IMR-90 (cell line): ENCODE data around the gene C10orf71. TPM values are rescaled to one million over a fixed set of nuclear protein-coding genes. Genes with fewer than 3 reads are reported as not detected.

Experiments
- ATAC-seq: fragments of 200-7000 bp; cut with Tn5 transposase; 2 replicates; pipeline ENCODE4 v1.9.1; 2020; ENCODE audit warnings: low read depth, mild to moderate bottlenecking, moderate library complexity
- BruUV-seq: library from RNA; stranded (reverse); fragments of 400-500 nt; replicated peaks from 2 replicates; lab custom pipeline; 2021; lab: Mats Ljungman, UMichigan
- CTCF ChIA-PET: fragments of 300-600 bp; formaldehyde crosslinking; extraction: SDS; loops from one replicate; lab custom pipeline; 2021; ENCODE audit warnings: antibody characterized with exemption; lab: Yijun Ruan, JAX
- POLR2A ChIA-PET: fragments of 300-600 bp; sonication (Branson Sonifier 250); formaldehyde crosslinking; loops from one replicate; lab custom pipeline; 2022; ENCODE audit warnings: antibody characterized with exemption; ENCODE audit not compliant: unreplicated experiment; lab: Charles Lee
- DNase-seq: peaks from one replicate; pipeline ENCODE4 v3.0.0; 2013
- H2AFZ ChIP-seq: replicated peaks from 2 replicates; pipeline ENCODE3; 2013; ENCODE audit warnings: low read length, mild to moderate bottlenecking; ENCODE audit not compliant: poor library complexity
- H2AK5ac ChIP-seq: 2 replicates; pipeline ENCODE4 v1.6.1; 2013; ENCODE audit warnings: low read depth, low read length, inconsistent platforms
- H2AK9ac ChIP-seq: replicated peaks from 2 replicates; pipeline ENCODE3; 2013; ENCODE audit warnings: mild to moderate bottlenecking, low read depth, low read length, moderate library complexity; ENCODE audit not compliant: poor library complexity
- H2BK120ac ChIP-seq: 2 replicates; pipeline ENCODE4 v1.6.1; 2013; ENCODE audit warnings: low read depth, low read length, inconsistent platforms
- H2BK15ac ChIP-seq: 3 replicates; pipeline ENCODE4 v1.6.1; 2013; ENCODE audit warnings: low read depth, low read length, inconsistent platforms
- H2BK20ac ChIP-seq: 2 replicates; pipeline ENCODE4 v1.6.1; 2013; ENCODE audit warnings: low read depth, mild to moderate bottlenecking, inconsistent platforms, low read length, moderate library complexity
- H2BK5ac ChIP-seq: 2 replicates; pipeline ENCODE4 v1.6.1; 2013; ENCODE audit warnings: mild to moderate bottlenecking, low read depth, low read length, inconsistent platforms; ENCODE audit not compliant: poor library complexity, severe bottlenecking
- H3K14ac ChIP-seq: replicated peaks from 2 replicates; pipeline ENCODE4 v1.6.1; 2013; ENCODE audit warnings: low read depth, low read length, inconsistent platforms
- H3K18ac ChIP-seq: 2 replicates; pipeline ENCODE4 v1.6.1; 2013; ENCODE audit warnings: low read depth, low read length, control low read depth
- H3K23ac ChIP-seq: 2 replicates; pipeline ENCODE4 v1.6.1; 2013; ENCODE audit warnings: low read depth, low read length, inconsistent platforms
- H3K27ac ChIP-seq: 2 replicates; pipeline ENCODE4 v1.5.1; 2013; ENCODE audit warnings: mild to moderate bottlenecking, control low read depth, low read length; ENCODE audit not compliant: insufficient read depth
- H3K27me3 ChIP-seq: 2 replicates; pipeline ENCODE4 v1.6.1; 2013; ENCODE audit warnings: low read length; ENCODE audit not compliant: control insufficient read depth, insufficient read depth
- H3K36me3 ChIP-seq: 2 replicates; pipeline ENCODE4 v1.6.1; 2013; ENCODE audit warnings: low read length, mixed read lengths; ENCODE audit not compliant: control insufficient read depth, insufficient read depth
- H3K4ac ChIP-seq: 2 replicates; pipeline ENCODE4 v1.6.1; 2013; ENCODE audit warnings: low read depth, low read length, inconsistent platforms
- H3K4me1 ChIP-seq: 2 replicates; pipeline ENCODE4 v1.6.1; 2013; ENCODE audit warnings: low read length, mixed read lengths; ENCODE audit not compliant: control insufficient read depth, insufficient read depth
- H3K4me2 ChIP-seq: 2 replicates; pipeline ENCODE4 v1.6.1; 2013; ENCODE audit warnings: low read depth, mild to moderate bottlenecking, control low read depth, low read length, moderate library complexity
- H3K4me3 ChIP-seq: 2 replicates; pipeline ENCODE4 v1.5.1; 2013; ENCODE audit warnings: low read depth, mild to moderate bottlenecking, control low read depth, low read length, moderate library complexity; ENCODE audit not compliant: insufficient read depth
- H3K56ac ChIP-seq: 2 replicates; pipeline ENCODE4 v1.6.1; 2013; ENCODE audit warnings: low read length, inconsistent platforms; ENCODE audit not compliant: insufficient read depth; ENCODE audit errors: extremely low read depth
- H3K79me1 ChIP-seq, 2 experiments: 2 replicates each; pipeline ENCODE4 v1.6.1; 2013; ENCODE audit warnings: low read length in 2 of 2, inconsistent platforms in 1 of 2, low read depth in 1 of 2
- H3K9ac ChIP-seq: 2 replicates; pipeline ENCODE4 v1.6.1; 2013; ENCODE audit warnings: low read depth, low read length, control low read depth
- H3K9me1 ChIP-seq: 2 replicates; pipeline ENCODE4 v1.6.1; 2013; ENCODE audit warnings: low read length, inconsistent platforms; ENCODE audit not compliant: insufficient read depth
- H3K9me3 ChIP-seq: 2 replicates; pipeline ENCODE4 v1.6.1; 2013; ENCODE audit warnings: low read length; ENCODE audit not compliant: control insufficient read depth, insufficient read depth
- H4K20me1 ChIP-seq: 2 replicates; pipeline ENCODE4 v1.6.1; 2013; ENCODE audit warnings: low read length, inconsistent platforms; ENCODE audit not compliant: insufficient read depth
- H4K5ac ChIP-seq: 2 replicates; pipeline ENCODE4 v1.6.1; 2013; ENCODE audit warnings: mild to moderate bottlenecking, low read depth, low read length, control low read depth
- H4K8ac ChIP-seq, 2 experiments: 2 replicates each; pipeline ENCODE4 v1.6.1; 2013; ENCODE audit warnings: low read depth in 2 of 2, low read length in 2 of 2, control low read depth in 1 of 2, inconsistent platforms in 1 of 2
- H4K91ac ChIP-seq: 2 replicates; pipeline ENCODE4 v1.6.1; 2013; ENCODE audit warnings: low read depth, low read length, inconsistent platforms; ENCODE audit not compliant: insufficient read depth
- BHLHE40 ChIP-seq: fragments of 150-350 bp; IDR thresholded peaks from 2 replicates; pipeline ENCODE4 v1.6.1; 2016; ENCODE audit warnings: mild to moderate bottlenecking, low read depth, low read length
- CEBPB ChIP-seq: IDR thresholded peaks from 2 replicates; pipeline ENCODE4 v1.6.1; 2012; ENCODE audit warnings: low read depth, low read length, improper control_type of control experiment
- CHD1 ChIP-seq: IDR thresholded peaks from 2 replicates; pipeline ENCODE4 v1.6.1; 2012; ENCODE audit warnings: low read depth, low read length, improper control_type of control experiment
- CTCF ChIP-seq: conservative IDR thresholded peaks from 2 replicates; pipeline ENCODE4 v1.5.1; 2012; ENCODE audit warnings: mild to moderate bottlenecking, low read depth, low read length, improper control_type of control experiment
- ELK1 ChIP-seq: fragments of 150-350 bp; IDR thresholded peaks from 2 replicates; pipeline ENCODE4 v1.6.1; 2016; ENCODE audit warnings: low read depth, mild to moderate bottlenecking, low read length, moderate library complexity, borderline replicate concordance
- FOS ChIP-seq: fragments of 150-350 bp; IDR thresholded peaks from 2 replicates; pipeline ENCODE4 v1.6.1; 2016; ENCODE audit warnings: low read depth, low read length
- MAFK ChIP-seq: IDR thresholded peaks from 2 replicates; pipeline ENCODE4 v1.6.1; 2012; ENCODE audit warnings: low read depth, low read length, improper control_type of control experiment
- MAZ ChIP-seq: IDR thresholded peaks from 2 replicates; pipeline ENCODE4 v1.6.1; 2012; ENCODE audit warnings: low read depth, mild to moderate bottlenecking, low read length, improper control_type of control experiment, moderate library complexity, borderline replicate concordance
- MXI1 ChIP-seq: IDR thresholded peaks from 2 replicates; pipeline ENCODE4 v1.6.1; 2012; ENCODE audit warnings: low read depth, mild to moderate bottlenecking, low read length, moderate library complexity, borderline replicate concordance
- NFE2L2 ChIP-seq: fragments of 150-350 bp; IDR thresholded peaks from 2 replicates; pipeline ENCODE4 v1.6.1; 2016; ENCODE audit warnings: low read depth, mild to moderate bottlenecking, low read length
- POLR2A ChIP-seq: IDR thresholded peaks from 2 replicates; pipeline ENCODE4 v1.6.1; 2012; ENCODE audit warnings: mild to moderate bottlenecking, low read depth, low read length
- RAD21 ChIP-seq: IDR thresholded peaks from 2 replicates; pipeline ENCODE4 v1.6.1; 2012; ENCODE audit warnings: low read length, improper control_type of control experiment
- RCOR1 ChIP-seq: IDR thresholded peaks from 2 replicates; pipeline ENCODE4 v1.6.1; 2012; ENCODE audit warnings: mild to moderate bottlenecking, low read length, improper control_type of control experiment; ENCODE audit not compliant: insufficient replicate concordance
- RFX5 ChIP-seq: IDR thresholded peaks from 2 replicates; pipeline ENCODE4 v1.8.0; 2012; ENCODE audit warnings: low read depth, mild to moderate bottlenecking, low read length, moderate library complexity
- SMC3 ChIP-seq: fragments of 150-350 bp; IDR thresholded peaks from 2 replicates; pipeline ENCODE4 v1.6.1; 2016; ENCODE audit warnings: low read depth, mild to moderate bottlenecking, antibody characterized with exemption, low read length, moderate library complexity
- USF2 ChIP-seq: fragments of 150-350 bp; IDR thresholded peaks from 2 replicates; pipeline ENCODE4 v1.6.1; 2017; ENCODE audit warnings: mild to moderate bottlenecking, antibody characterized with exemption, low read length, low read depth
- WGBS, 2 experiments: methylation state at CpG; one replicate each; pipeline versions ENCODE4 v1.1.5 to v1.1.7; 2013; ENCODE audit warnings: missing lambda C conversion rate in 2 of 2; ENCODE audit not compliant: insufficient read length in 1 of 2; ENCODE audit errors: extremely low coverage in 2 of 2; 5-methylcytosine and 5-hydroxymethylcytosine counted together
- dilution Hi-C: fragments of 300-500 bp; cut with HindIII; formaldehyde crosslinking; loops from one replicate; pipeline ENCODE4 v1.14.3; 2018; ENCODE audit warnings: low sequenced_read_pairs; ENCODE audit not compliant: unreplicated experiment
- in situ Hi-C: fragments of 300-500 bp; cut with MboI; formaldehyde crosslinking; loops from 3 replicates; pipeline ENCODE4 v1.14.3; 2019; ENCODE audit warnings: low sequenced_read_pairs, inconsistent platforms, mixed read lengths
- intact Hi-C: fragments of 100-400 bp; cut with micrococcal nuclease; formaldehyde crosslinking; loops from 2 replicates; pipeline ENCODE4 v1.10.0; 2022
- polyA plus RNA-seq, 3 experiments: library from polyadenylated mRNA; depleted of rRNA; stranded (reverse); fragments of >200 nt; gene quantifications; 2 replicates each; pipeline ENCODE4 v1.2.3, GENCODE V29; 2012; ENCODE audit warnings: low replicate concordance in 1 of 3
- total RNA-seq: library from RNA; depleted of rRNA; stranded (reverse); fragments of >200 nt; gene quantifications from 2 replicates; pipeline ENCODE4 v1.2.3, GENCODE V29; 2012

Gene C10orf71
- total and polyA plus RNA-seq, 2 of the 4 experiments (the other 2 are of a cell fraction) = not detected

- no peak overlapping the region for H2BK5ac ChIP-seq
- no peak overlapping the region for H3K18ac ChIP-seq
- peaks cover 6% of the 10 kb centered on the region for H3K27me3 ChIP-seq
- H3K27ac ChIP-seq = no peak overlapping the region
- BruUV-seq = no TSS peak
- POLR2A ChIA-PET = no interaction called here
- H4K91ac ChIP-seq = no peak overlapping the region
- ATAC-seq (no peak), DNase-seq (no peak)
- no peak overlapping the region for H2AK5ac ChIP-seq
- H3K4me1 ChIP-seq = no peaks in the 10 kb centered on the region
- H4K8ac ChIP-seq = no peak overlapping the region
- no peak overlapping the region for H2AK9ac ChIP-seq
- H3K9ac ChIP-seq = no peak overlapping the region
- intact Hi-C loops = no loop called here
- dilution Hi-C loops = no loop called here
- no peak overlapping the region for H3K4me2 ChIP-seq
- no peaks in the 10 kb centered on the region for H3K9me3 ChIP-seq
- no peaks in the 10 kb centered on the region for H3K36me3 ChIP-seq
- H2BK20ac ChIP-seq = no peak overlapping the region
- H4K5ac ChIP-seq = no peak overlapping the region
- no peak for TF ChIP-seq CEBPB
- TF ChIP-seq MXI1 = no peak
- no peak for TF ChIP-seq MAZ
- no peak for TF ChIP-seq NFE2L2
- no peak for TF ChIP-seq CTCF
- no peak for TF ChIP-seq MAFK
- no peak for TF ChIP-seq SMC3
- TF ChIP-seq FOS = no peak
- no peak for TF ChIP-seq ELK1
- no peak for TF ChIP-seq RAD21
- no peak for TF ChIP-seq POLR2A
- TF ChIP-seq CHD1 = no peak
- no peak for TF ChIP-seq USF2
- TF ChIP-seq RFX5 = no peak
- TF ChIP-seq RCOR1 = no peak
- no peak for TF ChIP-seq BHLHE40
- no peak overlapping the region for H3K23ac ChIP-seq
- in situ Hi-C loops = no loop called here
- CTCF ChIA-PET = no interaction called here
- H3K56ac ChIP-seq = no peak overlapping the region
- H3K9me1 ChIP-seq = no peaks in the 10 kb centered on the region
- no peak overlapping the region for H3K4ac ChIP-seq
- no peak overlapping the region for H2AFZ ChIP-seq
- H2BK120ac ChIP-seq = no peak overlapping the region
- H3K14ac ChIP-seq = no peak overlapping the region
- no peak overlapping the region for H3K4me3 ChIP-seq
- WGBS, 2 experiments = 41% methylated on average over 3 of the region's 6 CpGs; no CpG with 5 or more reads in 1 of the 2 experiments
- H4K20me1 ChIP-seq = no peaks in the 10 kb centered on the region
- H2BK15ac ChIP-seq = no peak overlapping the region
- no peaks in the 10 kb centered on the region for H3K79me1 ChIP-seq
These were observed 33.8 kb downstream of the C10orf71 start for GRCh38 chr10:49332768-49333167.
